ES-I3 (cell line): Measurements from ENCODE around the gene RAPGEF1.

Experiments
- H3K36me3 ChIP-seq: 2 replicates; pipeline ENCODE4 v1.6.1; 2013; ENCODE audit warnings: mild to moderate bottlenecking, low read length, control low read depth, moderate library complexity; ENCODE audit not compliant: insufficient read depth
- H3K4me1 ChIP-seq: 2 replicates; pipeline ENCODE4 v1.6.1; 2013; ENCODE audit warnings: mild to moderate bottlenecking, control low read depth, low read length; ENCODE audit not compliant: insufficient read depth
- H3K9ac ChIP-seq: 2 replicates; pipeline ENCODE4 v1.6.1; 2013; ENCODE audit warnings: low read depth, mild to moderate bottlenecking, low read length, moderate library complexity
- H3K9me3 ChIP-seq: 2 replicates; pipeline ENCODE4 v1.6.1; 2013; ENCODE audit warnings: mild to moderate bottlenecking, low read length, moderate library complexity; ENCODE audit not compliant: control insufficient read depth, insufficient read depth

The RAPGEF1 gene

GRCh38 chr9:131645078-131645776, 94.6 kb downstream of the RAPGEF1 start:
- Histone ChIP-seq H3K9ac (no peak overlapping the region), H3K9me3 (no peaks in the 10 kb centered on the region), H3K4me1 (peaks cover 3% of the 10 kb centered on the region; the same call in 1 of the 2 replicates), H3K36me3 (peaks cover 7% of the 10 kb centered on the region; the same call in 1 of the 2 replicates)

GRCh38 chr9:131642496-131643083, 97.3 kb downstream of the RAPGEF1 start:
- Histone ChIP-seq H3K36me3 (peaks cover 13% of the 10 kb centered on the region), H3K9ac (no peak overlapping the region), H3K4me1 (peaks cover 3% of the 10 kb centered on the region; the same call in 1 of the 2 replicates), H3K9me3 (no peaks in the 10 kb centered on the region)

DNA sequence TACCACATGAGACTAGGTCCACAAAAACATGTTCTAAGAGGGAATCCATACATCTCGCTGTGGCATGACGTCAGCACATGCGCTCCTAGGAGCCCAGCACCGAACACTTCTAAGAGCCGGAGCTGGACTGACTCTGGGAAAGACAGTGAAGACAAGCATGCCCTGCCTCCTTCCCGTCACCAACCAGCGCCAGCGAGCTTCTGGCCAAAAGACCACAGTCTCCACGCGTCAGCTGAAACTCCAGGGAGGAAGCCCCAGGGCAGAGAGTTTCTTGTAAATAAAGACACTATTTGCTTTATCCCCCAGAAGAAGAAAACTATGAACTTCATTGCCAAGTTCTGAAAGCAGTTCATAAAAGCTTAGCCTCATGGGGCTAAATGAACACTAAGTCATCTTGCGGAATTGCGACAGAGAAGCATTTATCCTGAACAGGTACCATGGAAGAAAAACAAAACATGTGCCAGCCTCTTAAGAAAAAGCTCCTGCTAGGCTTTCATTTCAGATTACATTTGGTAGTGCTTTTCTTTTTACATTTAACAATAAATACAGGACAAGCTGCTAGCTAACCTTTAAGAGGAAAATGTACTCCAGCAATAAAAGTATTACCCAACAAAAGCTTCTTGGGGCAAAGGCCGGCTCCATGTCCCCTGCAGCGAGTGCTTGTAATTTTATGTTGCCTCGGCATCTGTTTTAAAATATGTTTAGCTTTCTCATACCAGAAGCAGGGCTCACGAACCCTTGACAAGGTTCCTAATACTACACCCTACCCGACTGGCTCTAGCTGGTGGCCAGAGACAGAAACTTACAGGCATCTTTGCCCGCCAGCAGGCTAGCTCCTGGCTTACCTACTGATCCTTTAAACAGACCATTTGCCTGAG, 98.0 kb downstream of the RAPGEF1 start:
- no peak overlapping the region for H3K9ac ChIP-seq
- peaks cover 3% of the 10 kb centered on the region; the same call in 1 of the 2 replicates for H3K4me1 ChIP-seq
- H3K9me3 ChIP-seq = no peaks in the 10 kb centered on the region
- H3K36me3 ChIP-seq = peaks cover 13% of the 10 kb centered on the region

DNA sequence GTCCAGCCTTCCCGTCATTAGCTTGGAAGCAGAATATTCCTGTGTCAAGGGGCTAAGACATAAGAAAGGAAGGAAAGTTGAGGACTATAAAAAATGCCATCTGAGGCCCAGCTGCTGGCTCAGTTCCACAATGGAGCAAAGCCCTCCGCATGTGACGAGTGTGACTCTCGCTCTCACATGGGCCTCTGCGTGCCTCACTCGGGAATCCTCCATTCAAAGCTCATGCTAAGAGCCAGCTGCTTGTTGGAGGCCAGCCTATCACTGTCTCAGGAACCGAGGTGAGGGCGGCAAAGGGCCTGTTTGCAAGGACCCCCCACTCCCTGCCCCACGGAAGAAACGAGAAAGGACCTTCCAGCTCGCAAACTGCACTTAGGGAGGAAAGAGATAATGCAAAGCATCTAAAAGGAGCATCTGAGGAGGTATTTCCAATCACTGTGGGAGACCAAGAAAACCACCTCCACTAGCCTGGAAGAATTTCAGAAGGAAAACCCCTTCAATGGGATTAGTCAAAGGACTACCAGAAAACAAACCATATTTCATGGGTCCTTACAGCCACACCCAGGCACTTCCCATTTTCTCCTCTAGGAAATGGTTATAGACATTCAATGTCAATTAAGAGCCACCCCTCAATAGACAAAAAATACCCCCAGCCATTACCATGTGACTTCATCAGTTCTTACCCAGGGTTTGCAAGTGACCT, 99.3 kb downstream of the RAPGEF1 start:
- H3K36me3 ChIP-seq = peaks cover 13% of the 10 kb centered on the region
- H3K9ac ChIP-seq = no peak overlapping the region
- peaks cover 7% of the 10 kb centered on the region for H3K4me1 ChIP-seq
- H3K9me3 ChIP-seq = no peaks in the 10 kb centered on the region

GRCh38 chr9:131639769-131640437, 100.0 kb downstream of the RAPGEF1 start:
- Histone ChIP-seq H3K4me1 (peaks cover 13% of the 10 kb centered on the region), H3K36me3 (peaks cover 13% of the 10 kb centered on the region), H3K9ac (no peak overlapping the region), H3K9me3 (no peaks in the 10 kb centered on the region)

GRCh38 chr9:131636593-131636992, 103.3 kb downstream of the RAPGEF1 start:
- Histone ChIP-seq H3K9me3 (no peaks in the 10 kb centered on the region), H3K9ac (no peak overlapping the region), H3K4me1 (peaks cover 13% of the 10 kb centered on the region), H3K36me3 (peaks cover 11% of the 10 kb centered on the region)

DNA sequence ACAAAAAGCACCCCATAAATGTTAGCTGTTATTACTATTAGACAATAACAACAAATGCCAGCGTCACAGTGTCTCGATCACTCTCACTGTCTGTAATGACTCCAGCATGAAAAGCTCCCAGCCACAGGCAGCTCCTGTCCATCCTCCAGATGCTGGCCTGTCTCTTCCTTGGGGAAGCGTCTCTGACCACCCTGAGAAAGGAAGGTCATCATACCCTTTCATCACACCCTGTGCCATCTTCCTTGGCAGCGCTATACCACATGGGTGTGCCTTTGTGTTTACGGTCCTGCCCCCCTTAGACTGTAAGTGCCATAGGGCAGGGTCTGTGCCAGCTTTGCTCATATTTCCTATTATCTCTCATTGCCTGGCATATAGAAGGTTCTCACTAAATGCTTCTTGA, 104.0 kb downstream of the RAPGEF1 start:
- Histone ChIP-seq H3K36me3 (peaks cover 11% of the 10 kb centered on the region), H3K4me1 (peaks cover 13% of the 10 kb centered on the region), H3K9ac (no peak overlapping the region), H3K9me3 (no peaks in the 10 kb centered on the region)

DNA sequence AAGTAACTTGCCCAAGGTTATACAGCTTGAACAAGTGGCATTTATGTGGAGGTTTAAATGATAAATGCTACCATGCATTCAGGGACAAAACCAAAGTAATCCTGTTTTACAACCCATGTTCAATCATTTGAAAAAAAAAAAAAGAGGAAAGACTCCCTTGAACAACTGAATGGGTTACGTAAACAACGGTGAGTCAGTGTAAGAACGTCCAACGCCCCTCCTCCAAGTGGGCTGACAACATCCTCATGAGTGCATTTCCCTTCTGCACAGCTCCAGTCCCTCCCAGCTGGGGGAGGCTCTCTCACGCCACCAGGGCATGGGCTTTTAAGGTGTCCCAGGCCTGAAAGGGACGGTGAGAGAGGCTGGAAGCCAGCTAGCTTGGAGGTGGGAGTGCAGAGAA, 104.6 kb downstream of the RAPGEF1 start:
- H3K9me3 ChIP-seq = no peaks in the 10 kb centered on the region
- no peak overlapping the region for H3K9ac ChIP-seq
- peaks cover 13% of the 10 kb centered on the region for H3K4me1 ChIP-seq
- H3K36me3 ChIP-seq = peaks cover 14% of the 10 kb centered on the region

GRCh38 chr9:131633491-131634031, 106.3 kb downstream of the RAPGEF1 start:
- no peaks in the 10 kb centered on the region for H3K9me3 ChIP-seq
- H3K4me1 ChIP-seq = peaks cover 13% of the 10 kb centered on the region
- H3K36me3 ChIP-seq = peaks cover 11% of the 10 kb centered on the region
- no peak overlapping the region for H3K9ac ChIP-seq

DNA sequence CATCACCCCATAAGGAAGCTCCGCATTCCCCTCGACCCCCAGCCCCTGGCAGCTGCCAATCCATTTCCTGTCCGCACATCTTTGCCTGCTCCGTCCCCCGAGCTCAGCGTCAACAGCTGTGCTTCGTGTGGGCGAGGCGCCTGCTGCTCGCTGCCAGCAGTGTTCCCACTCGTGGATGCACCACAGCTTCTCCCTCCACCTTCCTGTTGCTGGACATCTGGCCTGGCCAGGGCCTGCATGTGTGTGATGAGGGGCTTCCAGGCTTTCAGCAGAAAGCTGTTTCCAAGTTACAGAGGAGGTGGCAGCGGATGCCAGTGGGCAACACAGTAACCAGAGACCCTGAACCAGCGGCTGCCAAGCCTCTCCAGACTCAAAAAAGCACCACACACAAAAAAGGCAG, 108.6 kb downstream of the RAPGEF1 start:
- Histone ChIP-seq H3K9me3 (no peaks in the 10 kb centered on the region), H3K9ac (no peak overlapping the region), H3K4me1 (peaks cover 13% of the 10 kb centered on the region), H3K36me3 (peaks cover 7% of the 10 kb centered on the region; the same call in 1 of the 2 replicates)

DNA sequence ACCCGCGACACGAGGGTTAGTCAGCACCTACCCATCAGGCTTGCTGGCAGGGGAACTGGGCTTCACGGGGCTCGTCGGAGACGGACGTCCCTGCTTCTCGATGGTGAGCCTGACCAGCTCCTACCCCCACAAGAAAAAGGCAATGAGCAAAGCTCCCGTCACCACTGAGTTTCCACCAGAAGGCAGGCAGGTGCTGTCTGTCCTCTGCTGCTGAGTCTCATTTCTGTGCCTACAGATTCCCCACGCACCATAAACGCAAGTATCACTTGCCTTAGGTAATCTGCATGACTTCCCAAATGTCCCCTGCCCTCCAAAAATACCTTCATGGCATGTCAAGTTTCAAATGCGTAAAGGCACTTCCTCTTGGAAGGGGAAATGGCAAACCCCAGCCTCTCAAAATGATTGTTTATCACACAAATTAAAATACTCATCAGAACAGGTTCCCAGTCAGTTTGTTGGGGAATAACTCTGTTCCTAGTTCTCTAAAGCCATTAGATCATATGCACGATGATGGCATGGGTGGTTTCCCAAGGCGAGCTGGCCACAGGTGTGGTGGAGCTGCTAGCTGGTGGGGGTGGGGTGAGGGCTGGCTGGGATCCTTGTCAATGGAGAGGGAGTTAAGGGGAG, 109.6 kb downstream of the RAPGEF1 start:
- H3K9me3 ChIP-seq = no peaks in the 10 kb centered on the region
- H3K4me1 ChIP-seq = peaks cover 6% of the 10 kb centered on the region; the same call in 1 of the 2 replicates
- H3K36me3 ChIP-seq = peaks cover 12% of the 10 kb centered on the region
- no peak overlapping the region for H3K9ac ChIP-seq

DNA sequence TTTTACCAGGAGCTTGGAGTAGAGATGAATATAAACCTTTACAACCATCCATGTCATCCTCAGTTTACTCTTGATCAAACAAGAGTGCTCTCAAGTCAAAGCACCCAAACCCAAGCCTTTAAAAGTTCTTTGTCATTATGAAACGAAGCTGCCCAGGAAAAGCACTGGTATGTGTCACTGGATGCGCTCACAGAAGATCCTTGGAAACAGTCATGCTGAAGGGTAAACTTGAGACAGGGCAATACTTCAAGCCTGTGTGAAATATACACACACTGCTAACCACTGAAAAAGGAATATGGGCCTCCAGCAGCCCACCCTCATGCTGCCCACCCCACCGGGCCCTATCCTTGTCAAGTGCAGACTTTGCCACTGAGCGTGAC, 110.1 kb downstream of the RAPGEF1 start:
- Histone ChIP-seq H3K36me3 (peaks cover 14% of the 10 kb centered on the region), H3K4me1 (peaks cover 2% of the 10 kb centered on the region; the same call in 1 of the 2 replicates), H3K9ac (no peak overlapping the region)

DNA sequence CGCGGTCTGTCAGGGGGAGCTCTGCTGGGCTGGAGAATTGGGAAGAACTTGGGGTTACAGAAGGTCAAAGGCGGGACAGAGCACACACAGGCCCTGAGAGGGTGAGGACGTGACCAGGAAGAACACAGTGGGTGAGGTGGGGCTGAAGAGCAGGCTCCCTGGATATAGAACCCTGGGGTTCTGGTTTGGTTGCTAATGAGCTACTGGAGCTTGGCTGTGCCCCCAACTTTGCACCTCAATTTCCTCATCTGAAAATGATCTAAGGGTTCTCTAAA, 110.7 kb downstream of the RAPGEF1 start:
- H3K9me3 ChIP-seq = no peaks in the 10 kb centered on the region
- no peaks in the 10 kb centered on the region for H3K4me1 ChIP-seq
- H3K9ac ChIP-seq = no peak overlapping the region
- H3K36me3 ChIP-seq = peaks cover 17% of the 10 kb centered on the region

More for the DNA sequence above, 110.1 kb downstream of the RAPGEF1 start:
- H3K9me3 ChIP-seq = no peaks in the 10 kb centered on the region
